HG03460 (cell line): Measurements from ENCODE around the gene STRIT1.
"Not testable (repeated sequence)": the region's sequence is repeated elsewhere in the genome, so short reads cannot be mapped to it uniquely, and the experiment has no call there.

ENCODE experiments used
- ATAC-seq: cut with Tn5 transposase; IDR thresholded peaks from one replicate; pipeline ENCODE4 v1.9.1; 2021; ENCODE audit not compliant: unreplicated experiment

Gene STRIT1

GRCh38 chr3:155313916-155314315 is 20.4 kb upstream of the STRIT1 start:
- ATAC-seq: no peak

DNA sequence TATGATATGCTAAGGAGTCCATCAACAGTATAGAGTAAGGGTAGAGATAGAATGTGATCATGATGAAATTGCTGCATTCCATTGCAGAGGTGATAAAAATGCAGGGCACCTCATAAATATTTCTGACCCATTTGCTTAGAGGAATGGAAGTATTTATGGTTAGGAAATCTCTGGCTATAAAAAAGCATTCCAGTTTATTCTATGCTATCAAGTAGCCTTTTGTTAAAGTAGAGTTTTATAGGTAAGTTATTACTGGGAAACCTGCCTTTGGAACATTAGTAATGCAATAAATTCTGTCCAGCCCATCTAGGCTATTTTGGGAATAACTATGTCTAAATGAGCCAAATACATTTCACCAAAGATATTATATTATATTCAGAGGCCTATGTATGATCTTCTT is 19.8 kb upstream of the STRIT1 start:
- ATAC-seq: no peak

DNA sequence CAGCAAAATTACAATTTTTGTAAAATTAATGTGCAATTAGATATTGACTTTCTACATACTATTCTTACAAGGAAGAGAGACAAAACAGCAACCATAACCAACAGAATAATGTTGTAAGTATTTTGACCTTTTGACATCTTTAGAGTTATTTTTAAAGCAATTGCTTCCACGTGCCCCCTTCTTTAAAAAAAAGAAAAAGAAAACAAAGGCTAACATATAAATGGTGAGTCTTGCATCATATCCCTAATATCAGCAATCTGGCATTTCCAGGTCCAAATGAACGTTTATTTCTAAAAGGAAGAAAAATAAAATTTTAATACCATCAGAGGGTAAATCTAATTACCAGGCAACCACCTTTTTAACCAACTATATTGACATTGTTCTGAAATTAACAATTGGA is 19.3 kb upstream of the STRIT1 start:
- ATAC-seq: no peak

DNA sequence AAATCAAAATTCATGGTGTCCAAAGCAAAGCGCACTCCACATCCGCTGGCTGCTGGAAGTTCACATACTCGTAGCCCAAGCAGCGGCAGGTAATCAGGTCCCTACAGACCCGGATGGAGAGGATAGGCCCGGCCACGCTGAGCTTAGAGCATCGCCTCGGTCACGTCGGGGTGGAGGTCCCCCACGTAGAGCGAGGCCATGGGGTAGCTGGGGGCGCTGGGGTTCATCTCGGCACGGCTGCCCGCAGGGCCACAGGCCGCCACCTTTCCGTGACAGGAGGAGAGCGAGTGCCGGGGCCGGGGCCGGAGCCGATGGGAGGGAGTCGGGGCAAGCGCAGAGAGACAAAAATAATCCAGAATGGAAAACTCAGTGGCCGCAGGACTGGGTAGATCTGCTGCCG is 16.1 kb upstream of the STRIT1 start:
- ATAC-seq: no peak

DNA sequence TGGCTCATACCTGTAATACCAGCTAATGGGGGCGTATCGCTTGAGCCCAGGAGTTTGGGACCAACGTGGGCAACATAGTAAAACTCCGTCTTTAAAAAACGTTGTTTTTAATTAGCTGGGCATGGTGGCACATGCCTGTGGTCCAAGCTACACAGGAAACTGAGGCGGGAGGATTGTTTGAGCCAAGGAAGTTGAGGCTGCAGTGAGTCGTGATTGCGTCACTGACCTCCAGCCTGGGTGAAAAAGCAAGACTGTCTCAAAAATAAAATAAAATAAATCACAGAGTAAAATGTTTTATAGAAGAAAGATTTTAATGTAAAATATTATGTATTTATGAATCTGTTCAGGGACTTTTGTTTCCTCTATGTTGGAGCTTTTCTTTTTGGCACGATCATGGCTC is 15.3 kb upstream of the STRIT1 start:
- ATAC-seq: no peak

DNA sequence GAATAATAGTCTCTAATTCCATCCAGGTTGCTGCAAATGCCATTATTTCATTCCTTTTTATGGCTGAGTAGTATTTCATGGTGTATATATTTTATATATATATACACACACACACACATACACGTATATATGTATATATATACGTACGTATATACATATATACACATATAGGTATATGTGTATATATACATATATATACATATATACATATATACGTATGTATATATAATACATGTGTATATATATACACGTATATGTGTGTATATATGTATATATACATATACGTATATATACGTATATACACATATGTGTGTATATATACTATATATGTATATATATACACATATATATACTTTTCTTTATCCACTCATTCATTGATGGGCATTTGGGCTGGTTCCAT is 13.7 kb upstream of the STRIT1 start:
- ATAC-seq: no peak

DNA sequence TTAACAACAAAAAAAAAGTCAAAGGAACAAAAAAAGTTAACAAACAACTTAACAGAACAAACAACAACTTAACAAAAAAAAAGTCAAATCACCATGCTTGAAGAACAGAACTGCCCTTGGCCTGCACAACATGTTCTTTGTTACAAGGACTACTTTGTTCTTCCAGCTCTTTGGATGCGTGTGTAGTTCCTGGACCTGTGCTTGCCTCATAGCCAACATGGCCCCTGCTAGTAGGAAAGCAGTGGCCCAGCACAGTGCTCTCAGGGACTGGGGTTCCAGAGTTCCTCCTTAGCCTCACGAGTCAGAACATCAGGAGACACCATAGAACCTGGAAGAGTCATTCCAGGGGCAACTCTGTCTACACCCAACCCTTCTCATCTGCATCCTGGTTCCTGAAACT is 10.9 kb upstream of the STRIT1 start:
- no peak for ATAC-seq

- ATAC-seq: no peak
Measured at GRCh38 chr3:155303540-155304097, 10.1 kb upstream of the STRIT1 start.

DNA sequence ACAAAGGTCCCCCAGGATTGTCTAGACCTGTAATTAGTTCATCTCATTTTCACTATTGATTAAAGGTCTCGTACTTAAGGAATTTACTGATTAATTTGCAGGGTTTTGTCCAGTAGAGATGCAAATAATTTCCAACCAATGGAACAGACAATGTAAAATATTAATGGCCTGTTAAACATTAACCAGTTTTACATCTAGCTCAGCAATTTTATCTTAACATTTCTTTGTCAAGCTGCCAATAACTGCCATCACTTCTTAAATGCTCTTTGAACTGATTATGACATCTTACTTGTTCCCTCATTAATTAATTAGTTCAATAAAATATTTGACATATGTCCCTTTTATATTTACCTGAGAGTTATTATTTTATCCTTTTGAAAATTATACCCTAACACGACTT is 9.4 kb upstream of the STRIT1 start:
- ATAC-seq: no peak

DNA sequence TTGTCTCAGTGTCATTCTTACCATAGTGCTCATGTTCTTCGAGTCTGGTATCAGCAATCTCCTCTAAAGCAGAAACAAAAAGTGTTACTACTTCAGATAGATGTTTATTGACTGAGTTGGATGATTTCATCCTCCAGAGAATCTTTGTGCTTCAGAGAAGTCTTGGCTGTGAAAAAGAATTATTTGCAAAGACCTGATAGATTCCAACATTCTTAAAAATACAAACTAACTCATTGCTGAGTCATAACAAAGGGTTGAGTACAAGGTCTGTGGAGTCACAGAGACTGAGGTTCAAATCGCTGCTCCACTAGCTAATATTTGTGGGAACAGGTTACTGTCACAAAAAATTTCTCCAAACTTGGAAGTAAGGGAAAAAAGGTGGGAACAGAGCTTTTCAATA is 9.0 kb upstream of the STRIT1 start:
- ATAC-seq: no peak

GRCh38 chr3:155297100-155297499 is 3.6 kb upstream of the STRIT1 start:
- no peak for ATAC-seq

- ATAC-seq: no peak
Measured at GRCh38 chr3:155296413-155296812, 2.9 kb upstream of the STRIT1 start.

- ATAC-seq: no peak
Measured at GRCh38 chr3:155292693-155293092, 790 bp downstream of the STRIT1 start.

- no peak for ATAC-seq
Measured at GRCh38 chr3:155292133-155292532, 1.4 kb downstream of the STRIT1 start.

DNA sequence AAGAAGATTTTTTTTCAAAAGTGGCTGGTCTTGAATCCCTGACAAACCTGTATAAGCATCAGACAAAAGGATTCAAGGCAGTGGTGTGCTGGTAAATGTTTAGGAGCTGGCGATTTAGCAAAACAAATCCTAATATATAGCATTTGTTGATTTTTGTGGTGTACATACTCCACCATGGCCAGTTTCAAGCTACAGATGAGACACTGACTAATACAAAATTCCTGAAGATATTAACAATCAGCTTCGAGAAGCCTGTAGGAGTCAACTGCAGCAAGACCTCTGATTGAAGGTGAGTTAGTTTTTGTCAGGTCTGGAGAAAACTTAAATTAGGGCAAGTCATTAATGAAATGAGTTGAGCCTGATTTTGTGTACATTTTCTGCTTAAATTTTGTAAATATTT is 6.7 kb downstream of the STRIT1 start:
- ATAC-seq: no peak

GRCh38 chr3:155285936-155286335 is 7.5 kb downstream of the STRIT1 start:
- no peak for ATAC-seq

- no peak for ATAC-seq
Measured at GRCh38 chr3:155283092-155284056, 10.1 kb downstream of the STRIT1 start.

DNA sequence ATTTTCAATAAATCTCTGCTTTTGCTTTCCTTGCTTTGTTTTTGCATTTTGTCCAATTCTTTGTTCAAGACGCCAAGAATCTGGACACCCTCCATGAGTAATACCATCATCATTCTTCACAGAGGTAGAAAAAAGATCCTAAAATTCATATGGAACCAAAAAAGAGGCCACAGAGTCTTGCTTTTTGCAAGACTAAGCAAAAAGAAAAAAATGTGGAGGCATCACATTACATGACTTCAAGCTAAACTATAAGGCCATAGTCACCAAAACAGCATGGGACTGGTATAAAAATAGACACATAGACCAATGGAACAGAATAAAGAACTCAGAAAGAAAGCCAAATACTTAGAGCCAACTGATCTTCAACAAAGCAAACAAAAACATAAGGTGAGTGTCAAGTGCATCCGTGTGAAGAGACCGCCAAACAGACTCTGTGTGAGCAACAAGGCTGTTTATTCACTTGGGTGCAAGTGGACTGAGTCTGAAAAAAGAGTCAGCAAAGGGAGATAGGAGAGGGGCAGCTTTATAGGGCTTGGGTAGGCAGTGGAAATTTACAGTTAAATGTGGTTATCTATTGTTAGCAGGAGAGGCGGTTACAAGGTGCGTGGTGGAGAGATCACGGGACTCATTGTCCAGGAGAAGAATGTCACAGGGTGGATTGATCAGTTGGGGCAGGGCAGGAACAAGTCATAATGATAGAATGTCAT is 10.9 kb downstream of the STRIT1 start:
- no peak for ATAC-seq

DNA sequence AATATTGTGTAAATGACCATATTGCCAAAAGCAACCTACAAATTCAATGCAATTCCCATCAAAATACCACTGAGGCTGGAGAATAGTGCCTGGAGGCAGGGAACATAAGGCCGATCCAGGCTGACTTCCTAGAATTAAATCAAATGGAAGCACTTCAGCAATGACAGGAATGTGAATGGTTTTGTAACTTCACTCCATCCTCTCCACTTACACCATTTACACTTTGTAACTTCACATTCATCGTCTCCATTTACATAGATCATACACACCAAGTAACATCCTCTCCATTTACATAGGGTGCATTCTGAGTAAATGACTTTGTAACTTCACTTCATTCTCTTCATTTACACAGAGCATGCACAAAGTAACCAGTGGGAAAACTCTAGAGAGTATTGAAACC is 11.6 kb downstream of the STRIT1 start:
- no peak for ATAC-seq

- not testable (repeated sequence) for ATAC-seq
Measured at GRCh38 chr3:155276089-155276488, 17.4 kb downstream of the STRIT1 start.

DNA sequence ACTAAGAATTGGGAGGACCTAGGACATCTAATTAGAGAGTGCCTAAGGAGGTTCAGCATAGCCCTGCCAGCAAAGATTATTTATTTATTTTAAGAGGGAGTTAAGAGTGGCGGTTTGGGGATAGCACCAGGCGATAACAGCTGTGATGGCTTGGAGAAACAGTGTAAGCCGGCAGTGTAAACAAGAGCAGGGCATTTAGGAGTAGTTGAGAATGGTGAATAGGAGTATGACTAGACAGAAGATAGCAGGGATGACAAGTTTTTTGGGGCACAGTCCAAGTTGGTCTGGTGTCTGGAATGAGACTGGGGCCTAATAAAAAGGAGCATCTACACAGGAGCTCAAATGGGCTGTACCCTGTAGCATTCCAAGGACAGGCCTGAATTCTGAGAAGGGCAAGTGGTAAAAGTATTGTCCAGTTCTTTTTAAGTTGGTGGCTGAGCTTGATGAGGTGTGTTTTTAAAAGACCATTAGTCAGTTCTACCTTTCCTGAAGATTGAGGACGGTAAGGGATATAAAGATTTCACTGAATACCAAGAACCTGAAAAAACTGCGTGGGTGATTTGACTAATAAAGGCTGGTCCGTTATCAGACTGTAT is 18.2 kb downstream of the STRIT1 start:
- not testable (repeated sequence) for ATAC-seq

DNA sequence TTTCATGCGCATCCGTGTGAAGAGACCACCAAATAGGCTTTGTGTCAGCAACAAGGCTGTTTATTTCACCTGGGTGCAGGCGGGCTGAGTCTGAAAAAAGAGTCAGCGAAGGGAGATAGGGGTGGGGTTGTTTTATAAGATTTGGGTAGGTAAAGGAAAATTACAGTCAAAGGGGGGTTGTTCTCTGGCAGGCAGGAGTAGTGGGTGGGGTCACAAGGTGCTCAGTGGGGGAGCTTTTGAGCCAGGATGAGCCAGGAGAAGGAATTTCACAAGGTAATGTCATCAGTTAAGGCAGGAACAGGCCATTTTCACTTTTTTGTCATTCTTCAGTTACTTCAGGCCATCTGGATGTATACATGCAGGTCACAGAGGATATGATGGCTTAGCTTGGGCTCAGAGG is 19.0 kb downstream of the STRIT1 start:
- ATAC-seq: not testable (repeated sequence)
